Body of pancreas (tissue), 4 donors: ENCODE results near the gene CNGB1. TPM values are rescaled to one million over a fixed set of nuclear protein-coding genes. Genes with fewer than 3 reads are reported as not detected.
"Not testable (repeated sequence)": the region's sequence is repeated elsewhere in the genome, so short reads cannot be mapped to it uniquely, and the experiment has no call there.

ENCODE experiments used
- ATAC-seq: fragments of 150-250 bp; one replicate; pipeline ENCODE4 v1.9.1; 2016
- DNase-seq, 4 donors: peaks; one replicate each; pipeline ENCODE4 v3.0.0-alpha.2; 2019
- H3K27ac ChIP-seq, 4 donors: fragments of 200-600 bp; sonication (generic); 1 replicate in 3 of 4; 2 replicates in 1 of 4; pipeline versions ENCODE4 v1.5.1 to v1.6.1; 2016 to 2019; ENCODE audit warnings: mild to moderate bottlenecking in 1 of 4, mixed read lengths in 1 of 4, moderate library complexity in 1 of 4
- H3K27me3 ChIP-seq, 2 donors: fragments of 200-600 bp; sonication (generic); one replicate each; pipeline ENCODE4 v1.6.0; 2016; ENCODE audit warnings: mild to moderate bottlenecking in 1 of 2
- H3K36me3 ChIP-seq, 2 donors: fragments of 200-600 bp; sonication (generic); replicated peaks in 1 of 2; 2 replicates each; pipeline ENCODE4 v1.5.1; 2016; ENCODE audit warnings: low read depth in 2 of 2; ENCODE audit not compliant: insufficient read depth in 1 of 2
- H3K4me1 ChIP-seq: fragments of 200-600 bp; sonication (generic); one replicate; pipeline ENCODE4 v1.6.0; 2016
- H3K4me3 ChIP-seq, 2 donors: fragments of 200-600 bp; sonication (generic); 1 replicate in 1 of 2; 2 replicates in 1 of 2; pipeline ENCODE4 v1.5.1; 2016 to 2019
- H3K9me3 ChIP-seq, 3 donors: fragments of 200-600 bp; sonication (generic); 1 replicate in 2 of 3; 2 replicates in 1 of 3; pipeline ENCODE4 v1.5.1; 2016
- CTCF ChIP-seq, 7 experiments: fragments of 450-650 bp in 4 of 7; fragments of 200-600 bp in 3 of 7; sonication (generic) in 3 of 7; IDR thresholded peaks; one replicate each; pipeline ENCODE4 v1.5.1; 2016 to 2019; ENCODE audit warnings: antibody characterized with exemption in 7 of 7
- POLR2A ChIP-seq, 3 donors: fragments of 450-650 bp; IDR thresholded peaks; one replicate each; pipeline ENCODE4 v1.6.1; 2016; ENCODE audit warnings: antibody characterized with exemption in 3 of 3, mild to moderate bottlenecking in 2 of 3
- WGBS, 2 donors: methylation state at CpG; one replicate each; pipeline ENCODE4 v1.1.5; 2017; 5-methylcytosine and 5-hydroxymethylcytosine counted together
- intact Hi-C: fragments of 100-400 bp; cut with DNase I; formaldehyde crosslinking; loops from one replicate; pipeline ENCODE4 v1.15.1; 2023
- total RNA-seq, 2 donors: library from RNA; depleted of rRNA; stranded (reverse); fragments of >200 nt; gene quantifications; one replicate each; pipeline ENCODE4 v1.1.0, GENCODE V29; 2016

The CNGB1 gene
- total RNA-seq, 2 donors from 2014 or later, result not detected

GRCh38 chr16:57873218-57873617 is 97.7 kb downstream of the CNGB1 start:
- 49 to 59% methylated on average over 11 of the region's 11 CpGs for WGBS, 2 donors
- ATAC-seq (no peak), DNase-seq (no peak)
- H3K27ac ChIP-seq, result no peak overlapping the region
- intact Hi-C loops, result no loop called here
- no peaks in the 10 kb centered on the region for H3K36me3 ChIP-seq
- no peaks in the 10 kb centered on the region for H3K4me1 ChIP-seq
- no peaks in the 10 kb centered on the region for H3K27me3 ChIP-seq
- TF ChIP-seq POLR2A (IDR thresholded peaks at IDR 0.05) (no peak), CTCF (IDR thresholded peaks at IDR 0.05) (no peak)
- H3K9me3 ChIP-seq, result no peaks in the 10 kb centered on the region
- H3K4me3 ChIP-seq, result no peak overlapping the region

- DNase-seq, H3K27ac ChIP-seq, H3K4me1 ChIP-seq, ATAC-seq, H3K27me3 ChIP-seq, intact Hi-C loops, H3K36me3 ChIP-seq, H3K4me3 ChIP-seq, H3K9me3 ChIP-seq: not testable (repeated sequence)
- WGBS, 2 donors, result 91 to 97% methylated on average over 12 of the region's 12 CpGs
Measured at GRCh38 chr16:57872764-57873163, 98.2 kb downstream of the CNGB1 start.

- ATAC-seq, result no peak
- H3K4me1 ChIP-seq, result no peaks in the 10 kb centered on the region
Measured at GRCh38 chr16:57871456-57871855, 99.5 kb downstream of the CNGB1 start.

GRCh38 chr16:57870753-57871454 is 100.0 kb downstream of the CNGB1 start:
- intact Hi-C loops, result no loop called here
- no peaks in the 10 kb centered on the region for H3K27me3 ChIP-seq
- TF ChIP-seq POLR2A (IDR thresholded peaks at IDR 0.05) (no peak), CTCF (IDR thresholded peaks at IDR 0.05) (no peak)
- H3K36me3 ChIP-seq, result no peaks in the 10 kb centered on the region
- no peak for DNase-seq
- 81 to 86% methylated on average over 7 of the region's 7 CpGs for WGBS, 2 donors
- no peaks in the 10 kb centered on the region for H3K9me3 ChIP-seq
- no peak overlapping the region for H3K4me3 ChIP-seq
- H3K4me1 ChIP-seq, result no peaks in the 10 kb centered on the region
- no peak overlapping the region for H3K27ac ChIP-seq
- no peak for ATAC-seq

More at GRCh38 chr16:57871456-57871855, 99.5 kb downstream of the CNGB1 start:
- H3K27me3 ChIP-seq, result no peaks in the 10 kb centered on the region
- DNase-seq, result no peak
- no peak overlapping the region for H3K4me3 ChIP-seq
- no peaks in the 10 kb centered on the region for H3K9me3 ChIP-seq
- no peak overlapping the region for H3K27ac ChIP-seq
- TF ChIP-seq POLR2A (IDR thresholded peaks at IDR 0.05) (no peak), CTCF (IDR thresholded peaks at IDR 0.05) (no peak)
- H3K36me3 ChIP-seq, result no peaks in the 10 kb centered on the region
- 100% methylated on average over 1 of the region's 1 CpG; no CpG with 5 or more reads in 1 of the 2 donors for WGBS, 2 donors
- intact Hi-C loops, result no loop called here

- no peak overlapping the region for H3K4me3 ChIP-seq
- H3K9me3 ChIP-seq, result no peaks in the 10 kb centered on the region
- no peak overlapping the region for H3K27ac ChIP-seq
- no peaks in the 10 kb centered on the region for H3K36me3 ChIP-seq
- ATAC-seq (no peak), DNase-seq (no peak)
- H3K4me1 ChIP-seq, result no peaks in the 10 kb centered on the region
- 77 to 91% methylated on average over 7 to 13 of the region's 13 CpGs for WGBS, 2 donors
- intact Hi-C loops, result no loop called here
- TF ChIP-seq POLR2A (IDR thresholded peaks at IDR 0.05), result no peak
- no peak for TF ChIP-seq CTCF (IDR thresholded peaks at IDR 0.05)
- no peaks in the 10 kb centered on the region for H3K27me3 ChIP-seq
Measured at GRCh38 chr16:57868913-57869520, 101.9 kb downstream of the CNGB1 start.
